Epithelial cell of esophagus (primary cell): ENCODE results near the gene CIDEB.

Experiments
- DNase-seq: peaks from one replicate; pipeline ENCODE4 v3.0.0; 2010; ENCODE audit warnings: low read depth
- H3K4me3 ChIP-seq: 2 replicates; pipeline ENCODE4 v1.5.1; 2011; ENCODE audit warnings: mild to moderate bottlenecking, low read length, control low read depth
- CTCF ChIP-seq: IDR thresholded peaks from 2 replicates; pipeline ENCODE4 v1.5.1; 2011; ENCODE audit warnings: low read depth, mild to moderate bottlenecking, low read length, control low read depth, inconsistent platforms; ENCODE audit not compliant: insufficient read depth; ENCODE audit errors: missing control alignments

Gene CIDEB

GRCh38 chr14:24348186-24348585 lies 40.4 kb upstream of the CIDEB start:
- peak; percentile 27 for DNase-seq
- TF ChIP-seq CTCF = no peak
- no peak overlapping the region for H3K4me3 ChIP-seq

DNA sequence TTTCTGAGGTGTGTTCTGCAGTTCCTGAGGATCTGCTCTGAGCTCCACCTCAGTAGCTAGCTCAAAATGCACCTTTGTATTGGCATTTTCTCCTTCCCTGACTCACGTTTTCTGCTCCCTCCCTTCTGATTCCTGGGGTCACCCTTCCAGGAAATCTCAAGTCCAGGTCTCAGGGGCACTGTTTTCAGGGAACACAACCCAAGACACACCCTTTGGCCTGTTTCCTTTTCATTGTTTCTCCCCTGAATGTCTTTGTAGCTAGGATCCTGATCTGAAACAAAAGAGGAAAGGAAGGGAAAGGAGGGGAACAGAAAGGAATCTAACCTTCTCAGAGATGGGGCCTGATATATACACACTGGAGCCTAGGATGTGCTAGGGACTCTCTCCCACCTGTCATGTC lies 39.4 kb upstream of the CIDEB start:
- TF ChIP-seq CTCF = no peak
- DNase-seq = no peak
- H3K4me3 ChIP-seq = no peak overlapping the region

DNA sequence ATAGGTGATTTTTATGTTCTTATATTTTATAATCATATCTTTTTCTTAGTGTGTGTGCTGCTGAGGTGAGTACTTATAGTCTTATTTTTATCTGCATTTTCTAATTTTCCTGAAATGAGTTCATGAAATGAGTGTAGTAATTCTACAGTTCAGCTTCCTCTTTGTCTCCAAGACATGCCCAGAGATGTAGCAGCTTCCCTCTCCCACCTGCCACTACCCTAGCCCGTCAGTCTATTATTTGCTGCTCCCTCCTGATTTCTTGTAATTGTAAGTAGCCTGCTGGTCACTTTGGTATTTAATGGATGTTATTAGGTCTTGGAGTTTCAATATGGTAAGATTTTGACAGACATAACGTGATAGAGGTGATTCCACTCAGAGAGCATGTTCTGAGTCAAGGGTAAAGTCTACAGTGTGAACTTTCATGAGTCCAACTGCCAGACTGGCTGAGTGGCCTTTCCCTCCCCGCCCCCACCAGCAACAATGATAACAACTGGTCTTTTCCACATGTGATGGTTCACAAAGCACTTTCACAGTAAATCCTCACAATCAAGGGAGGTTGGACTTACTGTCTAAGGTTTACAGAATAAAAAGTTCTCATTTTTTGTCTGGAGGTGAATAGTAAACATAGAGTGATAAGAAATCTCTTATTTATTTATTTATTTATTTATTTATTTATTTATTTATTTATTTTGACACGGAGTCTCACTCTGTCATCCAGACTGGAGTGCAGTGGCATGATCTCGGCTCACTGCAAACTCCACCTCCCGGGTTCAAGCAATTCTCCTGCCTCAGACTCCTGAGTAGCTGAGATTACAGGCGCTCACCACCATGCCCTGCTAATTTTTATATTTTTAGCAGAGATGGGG lies 36.3 kb upstream of the CIDEB start:
- DNase-seq = no peak
- H3K4me3 ChIP-seq = no peak overlapping the region
- no peak for TF ChIP-seq CTCF

DNA sequence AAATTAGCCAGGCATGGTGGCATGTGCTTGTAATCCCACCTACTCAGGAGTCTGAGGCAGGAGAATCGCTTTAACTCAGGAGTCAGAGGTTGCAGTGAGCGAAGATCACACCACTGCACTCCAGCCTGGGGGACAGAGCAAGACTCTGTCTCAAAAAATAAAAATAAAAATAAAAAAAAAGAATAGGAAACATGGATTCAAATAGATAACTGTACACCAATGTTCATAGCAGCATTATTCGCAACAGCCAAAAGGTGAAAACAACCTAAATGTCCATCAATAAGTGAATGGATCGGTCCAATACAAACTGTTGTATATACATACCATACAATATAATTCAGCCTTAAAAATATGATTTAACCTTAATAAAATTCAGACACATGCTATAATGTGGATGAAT lies 35.1 kb upstream of the CIDEB start:
- H3K4me3 ChIP-seq = no peak overlapping the region
- DNase-seq = no peak
- no peak for TF ChIP-seq CTCF

- no peak for TF ChIP-seq CTCF
- DNase-seq = no peak
- H3K4me3 ChIP-seq = no peak overlapping the region
Observed at GRCh38 chr14:24340606-24341005, 32.8 kb upstream of the CIDEB start.

DNA sequence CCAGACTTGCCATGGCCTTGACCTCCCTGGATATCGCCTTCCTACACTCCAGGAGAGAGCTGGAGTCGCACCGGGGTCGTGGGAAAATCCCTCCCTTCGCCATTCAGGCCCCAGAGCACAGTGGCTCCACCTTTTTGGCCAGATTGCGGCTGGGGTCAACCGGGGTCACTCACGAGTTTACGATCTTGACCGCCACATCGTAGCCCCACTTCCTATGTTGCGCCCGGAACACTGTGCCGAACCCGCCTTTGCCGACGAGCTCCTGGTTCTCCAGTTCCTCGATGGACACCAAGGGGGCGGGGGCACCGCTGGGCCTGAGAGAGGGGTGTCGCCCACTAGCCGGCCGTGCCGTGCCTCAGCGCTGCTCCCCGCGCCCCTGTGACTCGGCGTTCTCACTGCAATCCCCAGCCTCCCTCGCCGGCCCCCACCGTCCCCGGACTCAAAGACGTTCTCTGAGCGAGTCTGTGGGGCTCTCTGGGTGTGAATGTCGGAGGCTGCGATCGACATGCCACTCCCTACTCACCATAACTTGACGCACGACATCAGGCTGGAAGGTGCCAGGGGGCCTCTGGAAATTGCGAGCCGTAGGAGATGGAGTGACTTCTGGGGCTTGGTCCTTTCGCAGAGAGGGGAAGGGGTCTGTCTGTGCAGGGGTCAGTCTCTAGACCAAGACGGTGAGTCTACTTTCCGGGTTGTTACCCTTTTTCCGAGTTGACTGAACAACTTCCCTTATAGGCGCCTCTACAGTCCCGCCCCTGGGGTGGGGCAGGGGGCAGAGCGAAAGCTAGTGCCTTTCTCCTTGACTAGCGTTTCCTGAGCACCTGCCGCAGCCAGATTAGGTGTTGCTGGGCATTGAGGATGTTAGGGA lies 31.7 kb upstream of the CIDEB start, which contains the start of gene RIPK3:
TSS of gene RIPK3 (minus strand) at position 708 of the 868 bp plus-strand sequence. CDS start at position 543, 165 bp downstream.
- TF ChIP-seq CTCF = no peak
- H3K4me3 ChIP-seq = peak within 1 kb of the TSS; percentile 73
- DNase-seq = peak; percentile 53
